Karpas-422 (cell line): ENCODE results near the gene CCDC63. TPM values are rescaled to one million over a fixed set of nuclear protein-coding genes. Genes with fewer than 3 reads are reported as not detected.

Source experiments
- DNase-seq: peaks from one replicate; pipeline ENCODE4 v3.0.0-alpha.2; 2015
- H2AFZ ChIP-seq: fragments of 200-600 bp; sonication (generic); 2 replicates; pipeline ENCODE4 v1.6.1; 2014; ENCODE audit warnings: antibody characterized with exemption, low read length, mixed read lengths
- H3K27ac ChIP-seq: fragments of 200-600 bp; sonication (generic); 2 replicates; pipeline ENCODE4 v1.5.1; 2014; ENCODE audit warnings: mild to moderate bottlenecking, low read length, moderate library complexity
- H3K27me3 ChIP-seq: fragments of 200-600 bp; sonication (generic); 2 replicates; pipeline ENCODE4 v1.6.1; 2014; ENCODE audit warnings: low read length, mixed read lengths
- H3K36me3 ChIP-seq: fragments of 200-600 bp; sonication (generic); 2 replicates; pipeline ENCODE4 v1.6.1; 2014; ENCODE audit warnings: low read length, mixed read lengths; ENCODE audit not compliant: insufficient read depth
- H3K4me1 ChIP-seq: fragments of 200-600 bp; sonication (generic); 2 replicates; pipeline ENCODE4 v1.6.1; 2014; ENCODE audit warnings: mild to moderate bottlenecking, low read length, mixed read lengths
- H3K4me2 ChIP-seq: fragments of 200-600 bp; sonication (generic); 2 replicates; pipeline ENCODE4 v1.6.1; 2014; ENCODE audit warnings: low read length, low read depth, mild to moderate bottlenecking; ENCODE audit not compliant: poor library complexity, severe bottlenecking
- H3K4me3 ChIP-seq: fragments of 200-600 bp; sonication (generic); 2 replicates; pipeline ENCODE4 v1.5.1; 2014; ENCODE audit warnings: mild to moderate bottlenecking, antibody characterized with exemption, low read length, mixed read lengths
- H3K79me2 ChIP-seq: fragments of 200-600 bp; sonication (generic); 2 replicates; pipeline ENCODE4 v1.6.1; 2014; ENCODE audit warnings: mild to moderate bottlenecking, low read length, mixed read lengths
- H3K9ac ChIP-seq: fragments of 200-600 bp; sonication (generic); 2 replicates; pipeline ENCODE4 v1.6.0; 2014; ENCODE audit warnings: low read length
- H3K9me2 ChIP-seq: fragments of 200-600 bp; sonication (generic), shearing (Covaris generic); replicated peaks from 2 replicates; pipeline ENCODE4 v1.6.0; 2014; ENCODE audit warnings: mild to moderate bottlenecking, low read length, moderate library complexity; ENCODE audit not compliant: insufficient read depth
- H3K9me3 ChIP-seq: fragments of 300-700, 200-600 bp; sonication (generic); 2 replicates; pipeline ENCODE4 v1.6.1; 2014; ENCODE audit warnings: low read length, mixed read lengths
- H4K20me1 ChIP-seq: fragments of 200-600 bp; sonication (generic); 2 replicates; pipeline ENCODE4 v1.6.1; 2014; ENCODE audit warnings: mild to moderate bottlenecking, antibody characterized with exemption, low read length, low read depth; ENCODE audit not compliant: insufficient read depth
- total RNA-seq: library from RNA; depleted of rRNA; stranded (reverse); fragments of >200 nt; shearing (Covaris generic); gene quantifications from 2 replicates; pipeline ENCODE4 v1.2.3, GENCODE V29; 2014; ENCODE audit warnings: low replicate concordance

Gene CCDC63
- total RNA-seq, 1 experiment from 2014 or later, result not detected

DNA sequence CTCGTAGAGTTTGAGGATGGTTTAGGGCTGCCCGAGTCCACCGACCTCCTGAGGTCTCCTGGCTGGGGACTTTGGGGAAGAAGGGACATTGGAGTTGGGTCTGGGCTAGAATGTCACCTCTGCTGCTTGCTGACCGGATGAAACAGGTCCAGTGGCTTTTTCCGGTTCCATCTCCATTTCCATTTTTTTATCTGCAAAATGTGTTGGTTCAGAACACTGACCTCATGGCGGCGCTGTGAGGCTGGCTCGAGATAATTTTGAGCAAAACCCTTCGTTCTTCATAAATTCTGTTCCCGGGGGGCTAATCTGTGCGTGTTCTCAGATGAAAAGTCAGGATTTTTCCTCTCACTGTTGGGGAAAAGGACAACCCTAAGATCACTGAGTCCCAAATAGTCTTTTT lies 85.3 kb downstream of the CCDC63 start:
- Histone ChIP-seq H3K9me3 (no peaks in the 10 kb centered on the region), H3K4me2 (no peak overlapping the region)

DNA sequence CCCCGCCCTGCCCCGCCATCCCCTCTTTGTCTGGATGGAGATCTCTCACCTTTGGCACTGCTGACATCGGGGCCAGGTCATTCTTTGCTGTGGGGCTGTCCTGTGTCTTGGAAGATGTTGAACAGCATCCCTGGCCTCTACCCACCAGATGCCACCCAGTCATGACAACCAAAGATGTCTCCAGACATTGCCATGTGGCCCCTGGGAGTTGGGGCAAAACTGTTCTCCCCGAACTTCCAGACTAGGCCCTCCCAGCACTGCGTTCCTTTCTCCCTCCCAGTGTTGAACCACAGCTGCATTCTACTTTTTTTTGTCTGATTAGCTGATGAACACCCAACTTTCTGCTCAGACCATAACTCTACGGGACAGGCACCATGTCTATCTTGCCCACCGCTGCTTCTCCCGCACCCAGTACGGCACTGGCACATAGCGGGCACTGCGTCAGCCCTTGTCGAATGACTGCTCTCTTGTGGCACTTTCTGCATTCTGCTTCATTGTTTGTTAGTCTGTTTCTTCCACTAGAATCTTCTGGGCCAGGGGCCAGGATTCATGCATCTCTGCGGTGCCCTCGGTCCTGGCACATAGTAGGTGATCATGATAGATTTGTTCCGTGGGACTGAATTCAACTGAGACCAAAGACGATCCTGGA lies 86.7 kb downstream of the CCDC63 start:
- Histone ChIP-seq H3K36me3 (no peaks in the 10 kb centered on the region), H3K79me2 (no peaks in the 10 kb centered on the region), H3K9ac (no peak overlapping the region), H3K9me2 (no peaks in the 10 kb centered on the region), H3K4me1 (no peaks in the 10 kb centered on the region), H3K27ac (no peak overlapping the region), H3K9me3 (no peaks in the 10 kb centered on the region), H3K4me2 (no peak overlapping the region), H3K27me3 (no peaks in the 10 kb centered on the region), H4K20me1 (no peaks in the 10 kb centered on the region), H2AFZ (no peak overlapping the region), H3K4me3 (no peak overlapping the region)
- DNase-seq, result no peak

More for the DNA sequence above, 85.3 kb downstream of the CCDC63 start:
- H3K79me2 ChIP-seq, result no peaks in the 10 kb centered on the region
- no peak overlapping the region for H3K9ac ChIP-seq
- H2AFZ ChIP-seq, result no peak overlapping the region
- peak; percentile 55 for DNase-seq
- no peak overlapping the region for H3K27ac ChIP-seq
- H3K4me3 ChIP-seq, result no peak overlapping the region
- H3K9me2 ChIP-seq, result no peaks in the 10 kb centered on the region
- no peaks in the 10 kb centered on the region for H3K4me1 ChIP-seq
- no peaks in the 10 kb centered on the region for H4K20me1 ChIP-seq
- H3K27me3 ChIP-seq, result no peaks in the 10 kb centered on the region
- H3K36me3 ChIP-seq, result no peaks in the 10 kb centered on the region

DNA sequence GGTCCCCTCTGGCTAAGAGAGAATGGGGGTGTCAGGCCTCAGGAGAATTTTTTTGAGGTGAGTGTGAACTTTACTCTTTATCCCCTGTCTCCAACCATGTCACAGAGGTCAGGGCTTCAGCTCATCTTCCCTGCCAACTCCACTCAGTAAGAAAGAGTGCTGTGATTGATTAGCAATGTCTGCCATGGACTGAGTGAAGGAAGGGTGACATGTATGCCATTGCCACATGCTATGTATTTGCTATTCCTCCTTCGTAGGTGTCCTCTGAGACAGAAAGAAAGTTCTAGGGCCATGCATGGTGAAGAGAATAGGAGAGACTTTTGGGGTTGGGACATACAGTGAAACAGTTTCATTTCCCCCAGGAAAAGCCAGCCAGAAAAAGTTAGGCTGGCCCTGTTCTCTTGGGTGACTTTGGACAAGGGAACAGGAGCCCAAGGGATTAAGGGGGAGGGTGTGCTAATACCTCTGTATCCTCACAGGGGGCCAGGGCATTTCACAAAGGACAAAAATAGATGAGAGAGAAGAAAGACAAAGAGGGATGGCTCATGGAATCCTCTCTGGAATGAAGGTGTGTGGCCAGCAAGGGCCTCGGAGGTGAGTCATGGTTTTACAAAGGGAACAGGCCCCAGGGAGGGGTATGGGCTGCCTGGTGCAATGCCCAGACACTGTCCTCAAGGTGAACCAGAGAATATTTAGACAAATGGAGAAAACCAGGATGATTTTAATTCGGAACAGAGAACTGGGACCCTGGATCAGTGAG lies 87.5 kb downstream of the CCDC63 start:
- H2AFZ ChIP-seq, result no peak overlapping the region
- no peak overlapping the region for H3K4me2 ChIP-seq
- H3K9me2 ChIP-seq, result no peaks in the 10 kb centered on the region
- no peaks in the 10 kb centered on the region for H3K4me1 ChIP-seq
- no peak for DNase-seq
- no peak overlapping the region for H3K4me3 ChIP-seq
- no peak overlapping the region for H3K9ac ChIP-seq
- no peaks in the 10 kb centered on the region for H3K79me2 ChIP-seq
- H3K36me3 ChIP-seq, result no peaks in the 10 kb centered on the region
- no peaks in the 10 kb centered on the region for H3K9me3 ChIP-seq
- no peaks in the 10 kb centered on the region for H4K20me1 ChIP-seq
- no peaks in the 10 kb centered on the region for H3K27me3 ChIP-seq
- H3K27ac ChIP-seq, result no peak overlapping the region

DNA sequence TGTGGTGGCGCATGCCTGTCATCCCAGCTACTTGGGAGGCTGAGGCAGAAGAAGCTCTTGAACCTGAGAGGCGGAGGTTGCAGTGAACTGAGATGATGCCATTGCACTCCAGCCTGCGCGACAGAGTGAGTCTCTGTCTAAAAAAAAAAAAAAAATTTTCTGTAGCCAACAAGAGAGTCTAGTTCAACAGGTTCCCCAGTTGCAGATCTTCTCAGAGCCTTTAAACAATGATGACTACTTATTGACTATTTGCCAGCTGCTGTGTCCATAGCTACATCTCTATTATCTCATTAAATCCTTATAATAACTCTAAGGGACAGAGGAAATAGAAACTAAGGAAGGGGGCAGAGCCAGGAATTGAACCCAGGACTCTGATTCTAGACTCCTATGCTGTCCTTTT lies 88.8 kb downstream of the CCDC63 start:
- no peaks in the 10 kb centered on the region for H3K4me1 ChIP-seq
- H3K4me2 ChIP-seq, result no peak overlapping the region
- no peaks in the 10 kb centered on the region for H3K27me3 ChIP-seq
- no peak for DNase-seq
- no peaks in the 10 kb centered on the region for H4K20me1 ChIP-seq
- no peaks in the 10 kb centered on the region for H3K36me3 ChIP-seq
- H3K27ac ChIP-seq, result no peak overlapping the region
- H3K79me2 ChIP-seq, result no peaks in the 10 kb centered on the region
- no peaks in the 10 kb centered on the region for H3K9me3 ChIP-seq
- no peaks in the 10 kb centered on the region for H3K9me2 ChIP-seq
- H3K4me3 ChIP-seq, result no peak overlapping the region
- no peak overlapping the region for H3K9ac ChIP-seq
- H2AFZ ChIP-seq, result no peak overlapping the region

DNA sequence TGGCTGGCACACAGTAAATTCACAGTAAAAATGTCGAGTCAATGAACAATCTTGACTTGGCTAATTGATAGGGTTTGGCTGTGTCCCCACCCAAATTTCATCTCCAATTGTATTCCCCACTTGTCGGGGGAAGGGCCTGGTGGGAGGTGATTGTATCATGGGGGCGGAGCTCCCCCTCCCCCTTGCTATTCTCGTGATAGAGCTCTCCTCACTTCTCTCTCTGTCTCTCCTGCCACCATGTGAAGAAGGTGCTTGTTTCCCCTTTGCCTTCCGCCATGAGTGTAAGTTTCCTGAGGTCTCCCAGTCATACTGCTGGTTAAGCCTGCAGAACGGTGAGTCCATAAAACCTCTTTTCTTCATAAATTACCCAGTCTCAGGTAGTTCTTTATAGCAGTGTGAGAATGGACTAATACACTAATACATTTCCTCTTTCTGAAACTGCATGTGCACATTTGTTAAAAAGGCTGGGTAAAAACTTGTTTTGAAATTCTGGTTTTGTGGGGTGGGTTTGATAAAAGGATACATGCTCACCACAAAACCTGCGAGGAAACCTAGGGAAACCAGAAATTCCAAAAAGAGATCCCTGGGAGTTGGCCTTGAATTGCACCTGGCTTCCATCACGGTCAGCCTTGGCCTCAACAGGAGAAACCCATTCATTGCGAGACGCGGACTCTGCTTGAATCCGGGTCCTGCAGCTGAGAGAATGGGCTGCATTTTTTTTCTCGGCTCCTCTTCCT lies 89.7 kb downstream of the CCDC63 start:
- DNase-seq, result no peak
- Histone ChIP-seq H3K4me2 (no peak overlapping the region), H4K20me1 (no peaks in the 10 kb centered on the region), H3K27me3 (no peaks in the 10 kb centered on the region), H3K9ac (no peak overlapping the region), H3K79me2 (no peaks in the 10 kb centered on the region), H3K4me3 (no peak overlapping the region), H3K27ac (no peak overlapping the region), H3K4me1 (no peaks in the 10 kb centered on the region), H2AFZ (no peak overlapping the region), H3K9me3 (no peaks in the 10 kb centered on the region), H3K36me3 (no peaks in the 10 kb centered on the region), H3K9me2 (no peaks in the 10 kb centered on the region)

DNA sequence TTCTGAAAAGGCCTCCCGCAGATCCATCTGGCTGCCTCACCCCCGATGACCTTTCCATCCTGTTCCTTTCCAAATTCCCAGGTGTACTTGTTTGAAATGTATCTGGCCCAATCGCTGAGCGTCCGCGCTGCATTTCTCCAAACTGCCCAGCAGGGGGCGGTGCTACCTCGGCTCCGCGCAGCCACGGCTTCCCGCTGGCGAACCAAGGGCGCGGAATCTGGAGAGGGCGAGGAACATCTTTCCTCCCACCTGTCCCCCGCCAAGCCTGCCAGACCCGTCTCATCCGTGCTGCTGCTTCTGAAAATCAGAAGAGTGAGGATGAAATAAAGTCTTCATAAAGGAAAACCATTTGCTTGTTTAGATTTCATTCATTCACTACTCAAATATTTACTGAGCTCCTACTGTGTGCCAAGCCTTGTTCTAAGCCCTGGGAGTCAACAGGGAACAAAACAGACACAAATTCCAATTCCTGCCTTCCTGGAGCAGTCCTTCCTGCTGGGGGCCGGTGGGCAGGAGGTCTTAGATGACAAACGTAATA lies 90.4 kb downstream of the CCDC63 start:
- H4K20me1 ChIP-seq, result no peaks in the 10 kb centered on the region

DNA sequence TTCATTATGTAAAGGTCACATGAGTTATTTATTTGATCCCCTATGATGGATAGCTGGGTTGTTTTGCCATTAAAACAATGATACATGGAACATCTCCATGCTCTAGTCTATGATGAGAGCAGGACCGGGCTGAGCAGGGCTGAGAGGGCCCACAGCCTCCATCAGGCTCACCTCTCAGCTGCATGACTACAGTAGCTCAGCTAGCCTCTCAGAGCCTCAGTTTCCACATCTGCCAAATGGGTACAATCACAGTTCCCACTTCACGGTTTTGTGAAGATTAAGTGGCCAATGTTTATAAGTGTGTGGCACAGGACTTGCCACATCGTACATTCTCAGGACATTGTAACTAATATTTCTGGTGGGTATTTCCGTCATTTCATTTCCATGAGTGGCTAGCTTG lies 93.5 kb downstream of the CCDC63 start:
- Histone ChIP-seq H2AFZ (no peak overlapping the region), H4K20me1 (no peaks in the 10 kb centered on the region), H3K27me3 (no peaks in the 10 kb centered on the region), H3K9ac (no peak overlapping the region), H3K79me2 (no peaks in the 10 kb centered on the region), H3K4me1 (no peaks in the 10 kb centered on the region), H3K27ac (no peak overlapping the region), H3K4me3 (no peak overlapping the region), H3K9me3 (no peaks in the 10 kb centered on the region), H3K36me3 (no peaks in the 10 kb centered on the region), H3K4me2 (no peak overlapping the region), H3K9me2 (no peaks in the 10 kb centered on the region)
- no peak for DNase-seq

More for the DNA sequence above, 90.4 kb downstream of the CCDC63 start:
- no peaks in the 10 kb centered on the region for H3K79me2 ChIP-seq
- H3K9ac ChIP-seq, result no peak overlapping the region
- H2AFZ ChIP-seq, result no peak overlapping the region
- H3K4me3 ChIP-seq, result no peak overlapping the region
- no peak overlapping the region for H3K27ac ChIP-seq
- peak; percentile 77 for DNase-seq
- no peaks in the 10 kb centered on the region for H3K4me1 ChIP-seq
- H3K4me2 ChIP-seq, result no peak overlapping the region
- no peaks in the 10 kb centered on the region for H3K9me3 ChIP-seq
- H3K27me3 ChIP-seq, result no peaks in the 10 kb centered on the region
- H3K36me3 ChIP-seq, result no peaks in the 10 kb centered on the region
- H3K9me2 ChIP-seq, result no peaks in the 10 kb centered on the region

DNA sequence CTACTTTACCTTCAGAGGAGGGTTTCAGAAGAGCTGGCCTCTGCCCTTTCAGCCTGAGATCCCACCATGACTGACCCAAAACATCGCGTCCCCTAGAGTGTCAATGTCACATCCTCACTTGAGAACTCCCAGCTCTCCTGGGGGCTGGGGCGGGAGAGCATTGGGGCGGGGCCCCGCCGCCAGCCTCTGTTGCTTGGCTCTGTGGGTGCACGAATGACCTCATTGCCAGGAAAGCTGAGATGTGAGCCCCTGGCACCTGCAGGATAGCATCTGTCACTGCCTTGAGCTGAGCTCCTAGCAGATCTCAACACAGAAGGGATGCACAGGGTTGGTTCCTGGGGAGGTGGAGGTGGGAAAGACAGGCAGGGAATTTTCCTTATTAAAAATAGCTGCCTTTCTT lies 94.1 kb downstream of the CCDC63 start:
- H3K79me2 ChIP-seq, result no peaks in the 10 kb centered on the region

More for the DNA sequence above, 94.1 kb downstream of the CCDC63 start:
- Histone ChIP-seq H3K9ac (no peak overlapping the region), H3K4me2 (no peak overlapping the region), H3K27ac (no peak overlapping the region), H3K9me3 (no peaks in the 10 kb centered on the region), H3K27me3 (no peaks in the 10 kb centered on the region), H2AFZ (no peak overlapping the region), H3K4me3 (no peak overlapping the region), H4K20me1 (no peaks in the 10 kb centered on the region), H3K4me1 (no peaks in the 10 kb centered on the region), H3K9me2 (no peaks in the 10 kb centered on the region), H3K36me3 (no peaks in the 10 kb centered on the region)
- no peak for DNase-seq
